ENCODE results near the gene MTFR2. TPM values are rescaled to one million over a fixed set of nuclear protein-coding genes. Genes with fewer than 3 reads are reported as not detected.

Gene MTFR2
- polyA plus RNA-seq, 2 of the 4 experiments (the other 2 are of a cell fraction) = 11.8 to 20.1 TPM

GRCh38 chr6:136189104-136189503, 61.0 kb downstream of the MTFR2 start (continued):
- TF ChIP-seq, protein P1, sequence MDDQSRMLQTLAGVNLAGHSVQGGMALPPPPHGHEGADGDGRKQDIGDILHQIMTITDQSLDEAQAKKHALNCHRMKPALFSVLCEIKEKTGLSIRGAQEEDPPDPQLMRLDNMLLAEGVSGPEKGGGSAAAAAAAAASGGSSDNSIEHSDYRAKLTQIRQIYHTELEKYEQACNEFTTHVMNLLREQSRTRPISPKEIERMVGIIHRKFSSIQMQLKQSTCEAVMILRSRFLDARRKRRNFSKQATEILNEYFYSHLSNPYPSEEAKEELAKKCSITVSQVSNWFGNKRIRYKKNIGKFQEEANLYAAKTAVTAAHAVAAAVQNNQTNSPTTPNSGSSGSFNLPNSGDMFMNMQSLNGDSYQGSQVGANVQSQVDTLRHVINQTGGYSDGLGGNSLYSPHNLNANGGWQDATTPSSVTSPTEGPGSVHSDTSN (IDR thresholded peaks at IDR 0.05) = no peak
- TF ChIP-seq RCOR1 (IDR thresholded peaks at IDR 0.05; ENCODE audit: low read depth, low read length) (no peak), TP53 (CRISPR knock-in tag; IDR thresholded peaks at IDR 0.05) (no peak), POLR2AphosphoS2 (conservative IDR thresholded peaks at IDR 0.05; ENCODE audit: low read length) (no peak), NR3C1 (IDR thresholded peaks at IDR 0.05) (no peak), BCL3 (IDR thresholded peaks at IDR 0.05) (no peak), JUNB (IDR thresholded peaks at IDR 0.05) (no peak)

- no peaks in the 10 kb centered on the region for H3K9me3 ChIP-seq
- no peak overlapping the region for H3K4me3 ChIP-seq
- FAIRE-seq (no peak), DNase-seq (ENCODE audit: low read depth in 1 of 2, low spot score in 1 of 2) (no peak), ATAC-seq (no peak)
- WGBS (ENCODE audit: missing lambda C conversion rate) = 82% methylated on average over 2 of the region's 2 CpGs
- CTCF ChIA-PET = no interaction called here
- POLR2A ChIA-PET = no interaction called here
- H3K4me2 ChIP-seq = no peak overlapping the region
- TF ChIP-seq, protein P2, sequence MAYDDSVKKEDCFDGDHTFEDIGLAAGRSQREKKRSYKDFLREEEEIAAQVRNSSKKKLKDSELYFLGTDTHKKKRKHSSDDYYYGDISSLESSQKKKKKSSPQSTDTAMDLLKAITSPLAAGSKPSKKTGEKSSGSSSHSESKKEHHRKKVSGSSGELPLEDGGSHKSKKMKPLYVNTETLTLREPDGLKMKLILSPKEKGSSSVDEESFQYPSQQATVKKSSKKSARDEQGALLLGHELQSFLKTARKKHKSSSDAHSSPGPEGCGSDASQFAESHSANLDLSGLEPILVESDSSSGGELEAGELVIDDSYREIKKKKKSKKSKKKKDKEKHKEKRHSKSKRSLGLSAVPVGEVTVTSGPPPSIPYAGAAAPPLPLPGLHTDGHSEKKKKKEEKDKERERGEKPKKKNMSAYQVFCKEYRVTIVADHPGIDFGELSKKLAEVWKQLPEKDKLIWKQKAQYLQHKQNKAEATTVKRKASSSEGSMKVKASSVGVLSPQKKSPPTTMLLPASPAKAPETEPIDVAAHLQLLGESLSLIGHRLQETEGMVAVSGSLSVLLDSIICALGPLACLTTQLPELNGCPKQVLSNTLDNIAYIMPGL (CRISPR knock-in tag; IDR thresholded peaks at IDR 0.05; ENCODE audit: borderline replicate concordance) = no peak
- no peaks in the 10 kb centered on the region for H3K4me1 ChIP-seq
- no peak overlapping the region for H3K27ac ChIP-seq
Measured at GRCh38 chr6:136188486-136188885, 61.6 kb downstream of the MTFR2 start.

- Histone ChIP-seq H3K9me3 (no peaks in the 10 kb centered on the region), H3K4me2 (no peak overlapping the region), H3K27ac (no peak overlapping the region), H3K4me3 (no peak overlapping the region), H3K4me1 (no peaks in the 10 kb centered on the region)
- ATAC-seq = no peak
- WGBS (ENCODE audit: missing lambda C conversion rate) = 100% methylated on average over 1 of the region's 1 CpG
- CTCF ChIA-PET = no interaction called here
- TF ChIP-seq, protein P1 (IDR thresholded peaks at IDR 0.05) = no peak
- TF ChIP-seq ZFP36 (IDR thresholded peaks at IDR 0.05; ENCODE audit: borderline replicate concordance, partially characterized antibody) (no peak), RARB (CRISPR knock-in tag; IDR thresholded peaks at IDR 0.05) (no peak), ATOH8 (CRISPR knock-in tag; IDR thresholded peaks at IDR 0.05; ENCODE audit: low read depth) (no peak), MAX (IDR thresholded peaks at IDR 0.05) (no peak), ZSCAN20 (CRISPR knock-in tag; IDR thresholded peaks at IDR 0.05) (no peak), KDM1A (IDR thresholded peaks at IDR 0.05; ENCODE audit: low read depth) (no peak), POLR2AphosphoS2 (conservative IDR thresholded peaks at IDR 0.05; ENCODE audit: low read length) (no peak), MYC (IDR thresholded peaks at IDR 0.05; ENCODE audit: borderline replicate concordance, low read length) (no peak), EHMT2 (IDR thresholded peaks at IDR 0.05; ENCODE audit: low read depth) (no peak), FOXS1 (CRISPR knock-in tag; IDR thresholded peaks at IDR 0.05) (no peak), HOXA7 (CRISPR knock-in tag; IDR thresholded peaks at IDR 0.05) (no peak), EP300 (IDR thresholded peaks at IDR 0.05) (no peak), MAZ (IDR thresholded peaks at IDR 0.05; ENCODE audit: borderline replicate concordance, low read depth, low read length) (no peak), MAFK (IDR thresholded peaks at IDR 0.05; ENCODE audit: partially characterized antibody) (no peak), HEYL (CRISPR knock-in tag; IDR thresholded peaks at IDR 0.05) (no peak)
- TF ChIP-seq, protein P2 (CRISPR knock-in tag; IDR thresholded peaks at IDR 0.05; ENCODE audit: borderline replicate concordance) = no peak
- TF ChIP-seq, protein P3, sequence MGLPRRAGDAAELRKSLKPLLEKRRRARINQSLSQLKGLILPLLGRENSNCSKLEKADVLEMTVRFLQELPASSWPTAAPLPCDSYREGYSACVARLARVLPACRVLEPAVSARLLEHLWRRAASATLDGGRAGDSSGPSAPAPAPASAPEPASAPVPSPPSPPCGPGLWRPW (IDR thresholded peaks at IDR 0.05) = no peak
- POLR2A ChIA-PET = no interaction called here
- FAIRE-seq = no peak
- DNase-seq (ENCODE audit: low read depth in 1 of 2, low spot score in 1 of 2) = no peak
Measured at GRCh38 chr6:136186363-136186762, 63.7 kb downstream of the MTFR2 start.
